SK-N-SH (cell line): ENCODE data around the gene GALM.

Experiments used
- CHD2 ChIP-seq: fragments of 150-350 bp; IDR thresholded peaks from 2 replicates; pipeline ENCODE4 v1.6.1; 2018; ENCODE audit warnings: low read length; ENCODE audit not compliant: partially characterized antibody
- EP300 ChIP-seq, 2 experiments: IDR thresholded peaks; 2 replicates each; pipeline versions ENCODE4 v1.4.0 to v1.6.1; 2012; ENCODE audit warnings: borderline replicate concordance in 1 of 2, low read depth in 1 of 2, low read length in 1 of 2
- EZH2phosphoT487 ChIP-seq: fragments of 200-600 bp; sonication (generic); IDR thresholded peaks from 2 replicates; pipeline ENCODE4 v1.6.1; 2017; ENCODE audit warnings: low read depth, mixed run types, mild to moderate bottlenecking, antibody characterized with exemption, moderate library complexity, borderline replicate concordance
- FOXM1 ChIP-seq: IDR thresholded peaks from 2 replicates; pipeline ENCODE4 v1.4.0; 2012; ENCODE audit warnings: low read depth, mild to moderate bottlenecking
- GABPA ChIP-seq: IDR thresholded peaks from 2 replicates; pipeline ENCODE4 v1.4.0; 2012; ENCODE audit warnings: low read depth, mild to moderate bottlenecking
- MXI1 ChIP-seq: IDR thresholded peaks from 2 replicates; pipeline ENCODE4 v1.6.1; 2012; ENCODE audit warnings: mild to moderate bottlenecking, low read depth, low read length, improper control_type of control experiment
- NFIC ChIP-seq: IDR thresholded peaks from 2 replicates; pipeline ENCODE4 v1.4.0; 2012; ENCODE audit warnings: borderline replicate concordance
- RFX5 ChIP-seq: IDR thresholded peaks from 2 replicates; pipeline ENCODE4 v1.6.1; 2012; ENCODE audit warnings: mild to moderate bottlenecking, improper control_type of control experiment, low read length
- RXRA ChIP-seq: IDR thresholded peaks from 2 replicates; pipeline ENCODE4 v1.4.0; 2012; ENCODE audit warnings: low read depth, mild to moderate bottlenecking, borderline replicate concordance
- TAF1 ChIP-seq: IDR thresholded peaks from 2 replicates; pipeline ENCODE4 v1.6.1; 2012; ENCODE audit warnings: low read depth, mild to moderate bottlenecking, low read length, moderate library complexity, borderline replicate concordance
- TF ChIP-seq, protein P1 (sequence below): fragments of 200-600 bp; sonication (generic); IDR thresholded peaks from 2 replicates; pipeline ENCODE4 v1.6.1; 2017; ENCODE audit warnings: antibody characterized with exemption, mild to moderate bottlenecking, moderate library complexity
- TF ChIP-seq, protein P2 (sequence below): fragments of 150-350 bp; IDR thresholded peaks from 2 replicates; pipeline ENCODE4 v1.6.1; 2017; ENCODE audit warnings: antibody characterized with exemption, low read length, low read depth, borderline replicate concordance
- TF ChIP-seq, protein P3 (sequence below): IDR thresholded peaks from 2 replicates; pipeline ENCODE4 v1.4.0; 2012; ENCODE audit warnings: low read depth
- TF ChIP-seq, protein P4 (sequence below): IDR thresholded peaks from 2 replicates; pipeline ENCODE4; 2012

DNA sequence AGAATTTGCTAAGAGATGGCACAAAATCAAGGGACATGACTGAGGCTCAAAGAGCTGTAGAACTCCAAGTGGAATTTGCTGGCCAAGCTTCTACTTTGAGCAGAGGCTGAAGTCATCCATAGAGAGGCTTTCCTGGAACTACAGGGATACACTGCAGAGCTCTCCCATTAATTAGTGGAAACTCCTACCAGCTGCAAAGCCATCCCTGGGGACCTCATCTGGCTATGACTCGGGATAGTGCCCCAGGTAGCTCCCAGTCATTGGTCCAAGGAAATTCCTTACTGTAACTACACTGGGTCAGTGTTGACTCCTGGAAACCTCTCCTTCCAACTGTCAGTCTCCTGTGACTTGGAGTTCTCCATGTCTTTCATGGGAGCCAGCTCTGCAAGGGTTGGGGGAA, 10.5 kb upstream of the GALM start:
- TF ChIP-seq NFIC (no peak), GABPA (no peak), TAF1 (no peak), RFX5 (no peak), RXRA (no peak), MXI1 (no peak), FOXM1 (no peak), EP300 (IDR thresholded peaks at IDR 0.05; ENCODE audit: borderline replicate concordance in 1 of 2, low read depth in 1 of 2, low read length in 1 of 2) (no peak), CHD2 (no peak), EZH2phosphoT487 (no peak)
- TF ChIP-seq, protein P1, sequence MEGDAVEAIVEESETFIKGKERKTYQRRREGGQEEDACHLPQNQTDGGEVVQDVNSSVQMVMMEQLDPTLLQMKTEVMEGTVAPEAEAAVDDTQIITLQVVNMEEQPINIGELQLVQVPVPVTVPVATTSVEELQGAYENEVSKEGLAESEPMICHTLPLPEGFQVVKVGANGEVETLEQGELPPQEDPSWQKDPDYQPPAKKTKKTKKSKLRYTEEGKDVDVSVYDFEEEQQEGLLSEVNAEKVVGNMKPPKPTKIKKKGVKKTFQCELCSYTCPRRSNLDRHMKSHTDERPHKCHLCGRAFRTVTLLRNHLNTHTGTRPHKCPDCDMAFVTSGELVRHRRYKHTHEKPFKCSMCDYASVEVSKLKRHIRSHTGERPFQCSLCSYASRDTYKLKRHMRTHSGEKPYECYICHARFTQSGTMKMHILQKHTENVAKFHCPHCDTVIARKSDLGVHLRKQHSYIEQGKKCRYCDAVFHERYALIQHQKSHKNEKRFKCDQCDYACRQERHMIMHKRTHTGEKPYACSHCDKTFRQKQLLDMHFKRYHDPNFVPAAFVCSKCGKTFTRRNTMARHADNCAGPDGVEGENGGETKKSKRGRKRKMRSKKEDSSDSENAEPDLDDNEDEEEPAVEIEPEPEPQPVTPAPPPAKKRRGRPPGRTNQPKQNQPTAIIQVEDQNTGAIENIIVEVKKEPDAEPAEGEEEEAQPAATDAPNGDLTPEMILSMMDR: no peak
- TF ChIP-seq, protein P2, sequence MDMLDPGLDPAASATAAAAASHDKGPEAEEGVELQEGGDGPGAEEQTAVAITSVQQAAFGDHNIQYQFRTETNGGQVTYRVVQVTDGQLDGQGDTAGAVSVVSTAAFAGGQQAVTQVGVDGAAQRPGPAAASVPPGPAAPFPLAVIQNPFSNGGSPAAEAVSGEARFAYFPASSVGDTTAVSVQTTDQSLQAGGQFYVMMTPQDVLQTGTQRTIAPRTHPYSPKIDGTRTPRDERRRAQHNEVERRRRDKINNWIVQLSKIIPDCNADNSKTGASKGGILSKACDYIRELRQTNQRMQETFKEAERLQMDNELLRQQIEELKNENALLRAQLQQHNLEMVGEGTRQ: no peak
- TF ChIP-seq, protein P3, sequence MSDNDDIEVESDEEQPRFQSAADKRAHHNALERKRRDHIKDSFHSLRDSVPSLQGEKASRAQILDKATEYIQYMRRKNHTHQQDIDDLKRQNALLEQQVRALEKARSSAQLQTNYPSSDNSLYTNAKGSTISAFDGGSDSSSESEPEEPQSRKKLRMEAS: no peak
- TF ChIP-seq, protein P4, sequence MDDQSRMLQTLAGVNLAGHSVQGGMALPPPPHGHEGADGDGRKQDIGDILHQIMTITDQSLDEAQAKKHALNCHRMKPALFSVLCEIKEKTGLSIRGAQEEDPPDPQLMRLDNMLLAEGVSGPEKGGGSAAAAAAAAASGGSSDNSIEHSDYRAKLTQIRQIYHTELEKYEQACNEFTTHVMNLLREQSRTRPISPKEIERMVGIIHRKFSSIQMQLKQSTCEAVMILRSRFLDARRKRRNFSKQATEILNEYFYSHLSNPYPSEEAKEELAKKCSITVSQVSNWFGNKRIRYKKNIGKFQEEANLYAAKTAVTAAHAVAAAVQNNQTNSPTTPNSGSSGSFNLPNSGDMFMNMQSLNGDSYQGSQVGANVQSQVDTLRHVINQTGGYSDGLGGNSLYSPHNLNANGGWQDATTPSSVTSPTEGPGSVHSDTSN: no peak
